Fibroblast of gingiva (primary cell): ENCODE results near the gene ZFPL1.
A peak's percentile ranks its signal among the peaks of the same experiment; 100 is the strongest.

ENCODE experiments used
- DNase-seq: peaks from one replicate; pipeline ENCODE4 v3.0.0-alpha.2; 2011; ENCODE audit warnings: low read depth

ZFPL1 gene

DNA sequence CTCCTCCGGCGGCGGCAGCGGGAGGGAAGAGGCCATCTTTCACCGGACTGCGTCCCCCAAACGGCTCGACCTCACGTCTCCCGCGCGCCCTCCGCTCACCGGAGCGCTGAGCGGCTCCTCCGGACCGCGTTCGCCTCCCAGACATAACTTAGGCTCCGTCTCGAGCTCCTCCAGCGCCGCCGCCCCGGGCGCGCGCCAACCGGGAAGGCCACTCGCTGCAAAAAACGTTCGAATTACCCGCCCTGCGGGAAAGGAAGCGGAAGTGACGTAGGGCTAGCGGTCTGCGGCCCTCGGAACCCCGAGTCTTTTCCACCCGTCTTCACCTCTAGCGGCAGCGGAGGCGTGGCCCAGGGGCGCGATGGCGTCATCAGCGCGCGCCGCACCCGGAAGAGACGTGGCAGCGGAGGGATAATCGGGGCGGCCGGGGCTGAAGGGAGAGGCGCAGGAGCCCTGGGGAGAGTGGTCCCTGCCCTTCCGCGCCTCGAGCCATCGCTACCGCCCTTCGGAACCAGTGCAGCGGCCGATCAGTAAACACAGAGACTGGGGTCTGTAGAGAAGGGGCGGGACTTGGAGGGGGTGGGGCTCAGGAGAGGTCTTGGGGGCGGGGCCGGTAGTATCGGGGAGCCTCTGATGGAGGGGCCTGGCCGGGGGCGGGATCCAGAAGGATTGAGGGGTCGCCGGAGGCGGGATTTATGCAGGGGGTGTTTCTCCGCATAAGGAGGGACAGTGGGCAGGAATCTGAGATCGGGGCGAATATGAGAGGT, at the start of gene ZFPL1, which contains the start of gene CDCA5:
ZFPL1 (plus strand) TSS at position 389 of the 764 bp plus-strand sequence. CDS start 477 bp downstream, outside the sequence.
CDCA5 (minus strand) TSS at position 207 of the 764 bp plus-strand sequence; CDS start at position 145, 62 bp downstream.
- peak; percentile 96 for DNase-seq

DNA sequence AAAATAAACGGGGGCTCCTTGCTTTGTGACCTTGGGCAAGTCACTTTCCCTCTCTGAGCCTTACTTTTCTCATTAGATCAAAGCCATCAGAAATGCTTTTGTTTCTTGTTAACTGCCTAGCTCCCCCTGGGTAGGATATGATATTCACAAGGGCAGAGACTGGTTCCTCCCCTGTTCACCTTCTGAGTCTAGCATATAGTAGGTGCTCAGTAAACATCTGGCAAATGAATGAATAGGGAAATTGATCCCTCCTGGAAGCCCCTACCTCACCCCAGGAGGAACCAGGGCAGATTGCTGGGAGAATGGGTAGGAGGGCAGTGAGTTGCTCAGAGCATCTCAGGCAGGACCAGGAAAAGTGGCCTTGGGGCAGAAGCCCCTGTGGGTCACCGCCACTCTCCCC, 49.6 kb upstream of the ZFPL1 start:
- no peak for DNase-seq

DNA sequence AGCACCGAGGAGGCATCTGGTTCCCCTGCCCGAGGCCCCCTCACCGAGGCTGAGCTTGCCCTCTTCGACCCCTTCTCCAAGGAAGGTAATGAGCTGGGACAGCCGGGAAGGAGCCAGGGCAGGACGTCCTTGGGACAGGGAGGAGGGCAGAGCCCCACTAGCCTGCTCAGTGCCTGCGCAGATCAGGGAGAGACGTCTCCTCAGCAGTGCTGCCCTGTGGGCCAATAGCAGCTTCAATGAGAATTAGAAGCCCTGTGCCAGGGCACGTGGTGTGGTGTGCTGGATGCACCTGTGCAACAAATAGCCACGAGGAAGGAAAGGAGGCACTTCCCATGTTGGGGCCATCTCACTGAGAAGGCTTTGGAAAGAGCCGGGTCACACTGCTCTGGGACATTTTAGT, 48.4 kb upstream of the ZFPL1 start:
- DNase-seq, result no peak

DNA sequence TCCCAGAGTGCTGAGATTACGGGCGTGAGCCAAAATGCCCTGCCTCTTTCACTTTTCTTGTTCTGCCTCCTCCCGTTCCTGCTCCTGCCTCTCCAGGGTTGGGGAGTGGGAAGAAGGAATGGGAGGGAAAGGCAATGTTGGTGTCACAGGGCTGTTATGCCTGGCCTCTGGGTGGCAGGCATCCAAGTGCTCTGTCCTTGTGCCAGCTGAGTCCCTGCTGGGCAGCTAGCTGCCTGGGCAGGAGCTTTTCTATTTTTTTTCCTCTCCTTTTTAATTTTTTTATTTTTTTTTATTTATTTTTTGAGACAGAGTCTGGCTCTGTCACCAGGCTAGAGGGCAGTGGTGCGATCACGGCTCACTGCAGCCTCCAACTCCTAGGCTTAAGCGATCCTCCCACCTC, 47.1 kb upstream of the ZFPL1 start:
- DNase-seq, result no peak

DNA sequence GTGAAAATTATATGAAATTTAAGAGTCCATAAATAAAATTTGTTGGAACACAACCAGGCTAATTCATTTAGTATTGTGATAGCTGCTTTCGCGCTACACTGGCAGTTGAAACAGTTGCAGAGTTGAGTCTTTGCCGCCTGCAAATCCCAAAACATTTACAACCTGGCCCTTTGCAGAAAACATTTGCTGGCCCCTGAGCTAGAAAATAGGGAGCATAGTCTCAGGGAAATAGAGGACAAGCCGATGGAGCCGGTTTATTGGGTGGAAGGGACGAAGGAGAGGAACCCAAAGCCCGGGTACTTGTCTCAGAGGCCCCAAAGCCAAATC, 43.5 kb upstream of the ZFPL1 start:
- no peak for DNase-seq

DNA sequence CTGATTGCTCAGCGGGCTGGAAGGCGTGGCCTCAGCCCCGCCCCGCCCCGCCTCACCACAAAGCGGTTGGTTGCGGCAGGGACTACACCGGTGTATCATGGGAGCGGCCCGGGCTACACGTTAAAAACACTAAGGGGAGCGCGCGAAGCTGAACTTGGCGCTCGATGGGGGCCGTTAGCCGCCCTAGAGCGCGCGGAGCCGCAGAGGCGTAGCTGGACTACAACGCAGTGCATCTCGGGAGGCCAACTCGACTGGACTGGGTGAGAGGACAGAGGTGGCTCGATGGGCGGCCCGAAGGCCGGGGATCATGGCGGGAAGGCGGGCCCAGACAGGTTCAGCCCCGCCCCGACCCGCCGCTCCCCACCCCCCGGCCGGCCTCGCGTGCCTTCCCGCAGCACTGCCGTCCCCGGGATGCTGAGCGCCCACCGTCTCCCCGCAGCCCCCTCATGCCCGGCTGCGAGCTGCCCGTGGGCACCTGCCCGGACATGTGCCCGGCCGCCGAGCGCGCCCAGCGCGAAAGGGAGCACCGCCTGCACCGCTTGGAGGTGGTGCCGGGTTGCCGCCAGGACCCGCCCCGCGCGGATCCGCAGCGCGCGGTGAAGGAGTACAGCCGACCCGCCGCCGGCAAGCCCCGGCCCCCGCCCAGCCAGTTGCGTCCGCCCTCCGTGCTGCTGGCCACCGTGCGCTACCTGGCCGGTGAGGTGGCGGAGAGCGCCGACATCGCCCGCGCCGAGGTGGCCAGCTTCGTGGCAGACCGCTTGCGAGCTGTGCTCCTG, 43.0 kb upstream of the ZFPL1 start, which contains the start of gene SAC3D1:
SAC3D1 (plus strand) TSS at position 364 of the 776 bp plus-strand sequence; CDS start at position 447, 83 bp downstream.
- peak; percentile 92 for DNase-seq

DNA sequence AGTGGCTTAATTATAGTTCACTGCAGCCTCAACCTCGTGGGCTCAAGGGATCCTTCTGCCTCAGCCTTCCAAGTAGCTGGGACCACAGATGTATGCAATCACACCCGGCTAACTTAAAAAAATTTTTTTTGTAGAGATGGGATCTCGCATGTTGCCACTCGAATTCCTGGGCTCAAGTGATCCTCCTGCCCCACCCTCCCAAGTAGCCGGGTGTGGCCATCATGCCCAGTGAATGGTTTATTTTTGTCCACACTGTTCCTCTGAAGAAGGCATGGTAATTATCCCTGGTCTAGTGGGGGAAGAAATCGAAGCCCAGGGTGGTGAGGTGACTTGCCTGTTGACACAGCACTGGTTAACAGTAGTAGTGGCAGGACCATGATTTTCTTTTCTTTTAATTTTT, 41.1 kb upstream of the ZFPL1 start:
- no peak for DNase-seq

DNA sequence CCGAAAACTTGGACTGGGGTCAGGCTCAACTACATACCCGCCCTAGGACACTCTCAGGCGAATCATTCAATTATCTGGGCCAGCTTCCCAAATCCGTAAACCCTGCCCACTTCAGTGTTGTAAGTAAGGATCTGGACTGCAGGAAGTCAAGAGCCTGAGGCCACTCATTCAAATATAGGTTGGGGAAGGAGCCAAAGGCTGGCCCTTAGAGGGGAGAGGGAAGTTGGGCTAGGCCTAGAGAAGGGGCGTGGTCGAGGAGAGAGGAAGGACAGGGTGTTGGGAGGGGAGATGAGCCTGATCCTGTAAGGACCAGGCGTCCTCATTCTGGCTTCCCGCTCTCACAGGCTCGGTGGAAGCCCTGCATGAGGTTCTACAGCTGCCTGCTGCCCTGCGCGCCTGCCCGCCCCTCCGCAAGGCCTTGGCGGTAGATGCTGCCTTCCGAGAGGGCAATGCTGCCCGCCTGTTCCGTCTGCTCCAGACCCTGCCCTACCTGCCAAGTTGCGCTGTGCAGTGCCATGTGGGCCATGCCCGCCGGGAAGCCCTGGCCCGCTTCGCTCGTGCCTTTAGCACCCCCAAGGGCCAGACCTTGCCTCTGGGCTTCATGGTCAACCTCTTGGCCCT, 40.0 kb upstream of the ZFPL1 start:
- DNase-seq, result peak; percentile 48

DNA sequence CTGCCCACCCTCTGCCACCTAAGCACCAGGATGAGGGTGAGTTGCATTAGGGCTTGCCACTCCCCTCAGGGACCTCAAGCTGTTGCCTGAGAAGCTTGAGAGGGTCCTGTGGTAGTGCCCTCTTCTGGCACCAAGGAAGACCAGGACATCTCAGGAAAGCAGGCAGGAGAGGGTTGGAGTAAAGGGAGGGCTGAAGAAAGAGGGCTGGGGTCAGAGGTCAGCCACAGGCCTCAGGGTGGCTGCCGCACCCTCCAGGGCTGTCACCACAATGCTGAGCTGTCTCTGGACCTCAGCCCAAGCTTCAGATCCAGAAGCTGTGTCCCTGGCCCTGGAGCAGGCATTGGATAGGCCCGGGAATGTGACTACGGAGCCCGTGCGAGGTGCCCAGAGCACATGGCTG, 39.0 kb upstream of the ZFPL1 start:
- DNase-seq, result no peak

DNA sequence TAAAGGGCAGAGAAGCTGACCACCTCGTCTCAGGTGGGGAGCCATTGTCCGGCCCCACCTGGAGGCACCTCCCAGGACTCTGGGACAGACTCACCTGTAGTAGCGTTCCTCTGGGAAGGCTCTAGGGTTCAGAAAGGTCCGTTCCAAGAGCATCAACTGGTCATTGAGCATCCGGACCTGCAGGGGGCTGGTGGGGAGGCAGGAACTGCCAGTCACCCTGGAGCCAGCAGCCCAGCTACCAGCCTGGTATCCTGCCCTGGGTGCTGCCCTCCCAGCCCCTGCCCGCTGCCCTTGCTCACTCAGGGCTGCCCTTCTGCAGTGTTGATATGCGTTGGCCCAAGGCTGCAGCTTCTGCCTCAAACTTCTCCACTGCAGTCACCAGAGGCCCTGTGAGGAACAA, 38.3 kb upstream of the ZFPL1 start:
- no peak for DNase-seq

DNA sequence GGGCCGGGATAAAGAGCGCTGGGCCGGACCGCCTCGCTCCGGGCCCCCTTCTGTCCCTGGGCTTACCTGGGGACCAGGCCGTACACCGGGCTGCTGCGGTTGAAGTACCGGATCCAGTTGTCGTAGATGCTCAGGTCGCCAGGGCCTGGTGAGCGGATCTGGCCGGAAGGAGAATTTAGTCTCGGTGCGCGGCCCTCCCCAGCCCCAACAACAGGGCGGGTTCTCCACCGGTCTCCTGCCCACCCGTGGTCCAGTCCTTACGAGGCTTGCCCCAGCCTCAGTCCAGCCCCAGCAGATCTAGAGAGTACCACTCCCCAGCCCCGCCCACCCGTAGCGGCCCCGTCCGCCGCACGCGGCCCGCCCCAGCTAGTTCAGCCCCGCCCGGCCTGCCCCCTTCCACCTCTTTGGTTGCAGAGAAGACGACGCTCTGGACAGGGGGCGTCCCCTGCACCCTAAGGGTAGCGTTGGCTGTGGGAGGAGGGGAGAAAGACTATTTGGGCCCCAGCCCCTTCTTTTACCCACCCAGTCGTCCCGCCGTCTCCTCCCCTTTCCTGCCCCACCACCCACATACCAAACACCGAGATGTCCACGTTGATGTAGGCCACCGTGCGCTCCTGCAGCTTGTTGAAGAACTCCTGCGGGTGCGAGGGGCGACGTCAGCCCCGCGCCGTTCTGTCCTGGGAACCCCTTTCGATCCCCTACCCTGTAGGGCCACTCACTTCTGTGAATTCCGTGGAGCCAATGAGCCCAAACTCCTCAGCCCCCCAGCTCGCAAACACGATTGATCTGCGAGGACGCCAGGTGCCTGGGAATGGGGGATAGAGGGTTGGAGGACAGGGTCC, 36.2 kb upstream of the ZFPL1 start:
- no peak for DNase-seq

DNA sequence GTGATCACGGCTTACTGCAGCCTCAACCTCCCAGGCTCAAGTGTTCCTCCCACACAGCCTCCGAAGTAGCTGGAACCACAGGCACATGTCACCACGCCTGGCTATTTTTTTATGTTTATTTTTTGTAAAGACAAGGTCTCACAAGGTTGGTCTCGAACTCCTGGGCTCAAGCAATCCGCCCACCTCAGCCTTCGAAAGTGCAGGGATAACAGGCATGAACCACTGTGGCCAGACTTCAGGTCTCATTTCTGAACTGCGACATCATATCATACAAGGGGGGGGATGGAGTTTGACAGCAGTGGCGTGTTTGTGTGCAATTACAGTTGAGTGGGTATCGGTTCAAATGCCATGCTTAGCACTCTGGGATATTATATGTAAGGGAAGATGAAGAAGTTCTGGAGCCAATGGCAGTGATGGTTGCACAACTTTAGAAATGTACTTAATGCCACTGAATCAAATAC, 32.6 kb upstream of the ZFPL1 start:
- no peak for DNase-seq

DNA sequence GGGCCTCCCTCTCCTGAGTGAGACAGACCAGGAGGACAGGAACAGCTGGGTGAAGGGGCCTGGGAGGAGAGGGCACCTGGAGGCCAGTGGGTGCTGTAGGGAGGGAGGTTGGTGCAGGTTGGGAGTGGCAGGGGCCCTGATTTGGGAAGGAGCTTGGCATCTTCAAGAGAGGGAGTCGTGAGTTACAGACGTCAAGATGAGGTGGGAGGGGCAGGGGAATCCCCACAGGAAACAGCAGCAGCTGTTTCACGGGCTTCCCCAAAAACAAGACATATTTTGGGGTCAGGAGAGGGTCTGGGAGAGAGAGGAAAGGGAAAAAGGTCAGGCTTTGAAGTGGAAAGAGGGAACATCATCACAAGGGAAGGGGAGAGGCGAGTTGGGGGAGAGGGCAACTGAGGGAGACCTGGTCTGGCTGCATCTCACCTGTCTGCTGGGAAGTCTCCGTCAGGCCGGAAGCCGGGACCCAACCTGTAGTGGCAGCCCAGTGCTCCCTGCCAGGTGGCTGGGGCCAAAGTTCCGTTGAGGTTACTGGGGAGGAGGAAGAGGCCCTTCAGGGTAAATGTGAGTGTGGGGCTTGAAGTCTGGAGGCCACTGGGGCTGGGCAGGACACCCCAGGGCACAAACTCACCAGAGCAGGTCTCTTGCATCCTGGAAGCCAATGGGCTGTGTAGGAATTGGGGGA, 30.1 kb upstream of the ZFPL1 start:
- DNase-seq, result no peak

DNA sequence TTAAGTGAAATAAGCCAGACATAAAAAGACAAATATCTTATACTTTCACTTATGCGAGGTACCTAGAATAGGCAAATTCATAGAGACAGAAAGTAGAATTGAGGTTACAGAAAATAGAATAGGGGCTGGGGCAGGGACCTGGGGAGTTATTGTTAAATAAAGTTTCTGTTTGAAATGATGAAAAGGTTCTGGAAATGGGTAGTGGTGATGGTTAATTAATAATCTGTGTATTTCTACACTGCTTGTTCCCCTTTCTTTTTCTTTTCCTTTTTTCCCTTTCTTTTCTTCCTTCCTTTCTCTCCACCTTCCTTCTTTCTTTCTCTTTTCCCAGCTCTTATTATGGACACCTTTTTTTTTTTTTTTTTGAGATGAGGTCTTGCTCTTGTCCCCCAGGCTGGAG, 28.5 kb upstream of the ZFPL1 start:
- DNase-seq, result no peak

DNA sequence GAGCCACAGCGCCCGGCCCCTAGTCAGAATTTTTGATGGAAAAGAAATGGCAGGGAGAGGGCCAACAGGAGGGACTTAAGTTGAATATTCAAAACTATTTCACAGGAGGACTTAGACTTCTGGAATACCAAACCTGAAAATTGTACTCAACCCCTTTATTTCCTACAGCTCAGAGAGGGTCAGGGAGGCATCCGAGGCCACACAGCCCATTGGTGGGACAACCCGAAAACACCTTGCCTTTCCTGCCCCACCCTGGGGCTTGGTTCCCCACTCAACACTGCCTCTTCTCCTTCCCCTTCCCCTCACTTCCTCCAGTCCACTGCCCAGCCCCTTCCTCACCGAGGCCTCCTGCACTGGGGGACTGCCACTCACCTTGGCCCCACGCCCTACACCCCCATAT, 27.0 kb upstream of the ZFPL1 start:
- DNase-seq, result no peak

DNA sequence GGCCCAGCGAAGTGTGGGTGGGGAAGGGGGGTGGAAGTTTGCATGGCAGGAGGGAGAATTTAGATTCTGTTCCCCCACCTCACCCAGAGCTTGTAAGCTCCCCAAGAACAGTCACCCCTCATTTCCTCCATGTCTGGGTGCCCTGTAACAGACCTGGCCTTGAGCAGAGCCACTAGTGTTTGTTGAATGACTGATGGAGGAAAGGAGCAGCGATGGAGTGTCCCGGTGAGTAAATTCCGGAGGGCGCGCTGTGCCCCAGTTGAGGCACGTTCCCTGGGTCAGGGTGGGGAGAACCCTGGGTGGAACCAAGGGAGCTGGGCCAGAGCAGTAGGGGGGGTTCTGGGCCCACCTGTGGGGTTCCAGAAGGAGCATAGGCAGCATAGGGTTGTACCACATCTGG, 26.5 kb upstream of the ZFPL1 start:
- no peak for DNase-seq

DNA sequence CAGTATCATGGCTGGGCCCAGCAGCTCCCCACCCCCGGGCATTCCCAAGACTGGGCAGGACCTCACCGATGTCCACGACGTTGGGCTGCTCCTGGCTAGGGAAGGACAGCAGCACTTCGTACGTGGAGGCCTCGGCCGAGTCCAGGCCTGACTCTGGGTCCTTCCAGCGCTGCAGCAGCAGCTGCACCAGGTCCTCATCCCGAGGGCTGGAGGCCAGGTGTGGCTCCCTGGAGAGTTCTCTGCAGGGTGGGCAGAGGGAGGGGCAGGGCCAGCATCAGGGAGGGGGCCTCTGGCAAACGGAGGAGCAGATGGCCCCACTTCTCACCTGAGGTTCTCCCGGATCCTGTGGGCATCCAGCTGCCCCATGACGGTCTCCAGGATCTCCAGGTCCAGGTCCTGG, 26.0 kb upstream of the ZFPL1 start:
- no peak for DNase-seq

DNA sequence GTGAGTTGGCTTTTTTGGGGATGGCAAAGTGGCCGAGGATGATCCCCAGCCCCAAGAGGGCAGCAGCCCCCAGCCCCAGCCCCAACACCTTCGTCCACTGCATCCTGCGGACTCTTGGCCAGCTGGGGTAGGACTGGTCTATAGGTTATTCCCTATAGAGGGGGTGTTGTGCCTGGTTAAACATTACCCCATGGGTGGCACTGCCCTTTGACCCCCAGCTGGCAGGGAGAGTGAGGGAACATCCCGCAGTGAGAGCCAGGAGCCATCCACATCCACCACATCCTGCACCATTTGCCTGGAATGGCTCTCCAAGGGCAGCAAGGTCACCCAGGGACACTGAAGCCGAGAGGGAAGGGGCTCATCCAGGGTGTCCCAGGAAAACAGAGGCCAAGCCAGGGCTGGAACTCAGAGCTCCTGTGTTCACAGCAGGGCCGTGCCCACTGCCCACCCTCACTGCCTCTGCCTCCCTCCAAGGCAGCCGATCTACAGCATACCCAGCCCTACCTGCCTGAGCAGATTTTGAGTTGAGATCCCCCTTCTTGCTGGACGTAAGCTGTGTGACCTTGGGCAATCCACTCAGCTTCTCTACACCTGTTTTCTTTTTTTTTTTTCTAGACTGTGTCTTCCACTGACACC, 25.5 kb upstream of the ZFPL1 start, which contains the start of gene NAALADL1:
NAALADL1 (minus strand) TSS at position 135 of the 636 bp plus-strand sequence; CDS start at position 103, 32 bp downstream.
- no peak for DNase-seq

DNA sequence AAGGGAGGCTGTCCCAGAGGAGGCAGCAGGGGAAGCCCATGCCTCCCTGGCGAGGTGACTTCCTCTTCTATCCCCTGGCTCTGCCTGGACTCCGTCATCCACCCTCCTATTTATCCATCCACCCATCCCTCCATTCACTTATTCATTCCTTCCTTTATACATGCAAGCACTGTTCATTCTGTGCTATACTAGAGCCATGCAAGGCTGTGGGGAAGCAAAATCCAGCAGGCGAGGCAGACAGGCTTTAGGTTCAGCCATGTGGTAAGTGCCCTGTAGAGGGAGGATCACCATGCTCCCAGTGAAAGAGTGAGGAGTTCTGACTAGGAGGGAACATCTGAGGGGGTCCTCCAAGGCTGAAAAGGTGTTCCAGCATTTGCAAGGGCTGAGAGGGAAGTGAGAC, 24.5 kb upstream of the ZFPL1 start:
- DNase-seq, result no peak

DNA sequence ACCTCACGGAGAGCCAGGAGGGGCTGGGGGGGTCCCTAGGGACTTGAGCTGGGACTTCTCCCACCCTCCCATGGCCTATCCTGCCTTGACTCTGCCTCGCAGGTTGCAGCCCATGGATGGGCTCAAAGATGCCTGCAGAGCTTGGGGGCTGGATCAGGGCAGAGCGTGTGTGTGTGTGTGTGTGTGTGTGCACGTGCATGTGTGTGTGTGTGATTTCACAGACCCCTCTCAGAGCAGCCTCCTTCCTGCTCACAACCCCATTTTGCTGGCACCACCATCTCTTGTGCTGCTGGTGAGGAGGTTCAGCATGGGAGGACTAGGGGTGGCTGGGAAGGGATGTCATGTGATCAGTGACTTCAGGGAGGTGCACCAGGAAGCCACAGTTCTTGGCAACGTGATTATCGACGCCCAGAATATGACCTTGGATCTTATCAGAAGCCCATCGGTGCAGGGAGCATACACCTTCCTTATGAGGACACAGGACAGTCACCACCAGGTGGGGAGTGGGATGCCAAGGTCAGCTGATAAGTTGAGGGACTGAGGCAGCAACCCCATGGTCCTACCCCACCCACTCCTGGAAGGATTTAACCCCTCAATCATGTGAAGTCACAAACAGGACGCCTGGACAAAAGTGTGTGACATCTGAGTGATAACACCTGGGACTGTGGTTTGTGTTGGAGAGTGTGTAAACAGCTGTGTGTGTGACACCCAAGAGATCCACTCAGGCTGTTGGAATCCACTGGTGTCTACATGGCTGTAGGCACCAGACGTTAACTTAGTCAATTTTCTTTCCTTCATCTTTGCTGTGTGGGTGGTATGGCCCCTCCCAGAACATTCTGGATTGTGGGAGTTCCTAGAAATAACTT, 23.8 kb upstream of the ZFPL1 start:
- DNase-seq, result no peak
